RWPE2 (cell line): ENCODE results near the gene MAD2L2.

Experiments used
- ATAC-seq: fragments of 200-7000 bp; cut with Tn5 transposase; 3 replicates; pipeline ENCODE4 v1.9.1; 2021; ENCODE audit warnings: low read depth
- DNase-seq: peaks from one replicate; pipeline ENCODE4 v3.0.0-alpha.2; 2020; ENCODE audit warnings: low spot score
- H3K27ac ChIP-seq: fragments of 450-650 bp; 2 replicates; pipeline ENCODE4 v1.5.1; 2017; ENCODE audit warnings: mild to moderate bottlenecking; ENCODE audit not compliant: poor library complexity, severe bottlenecking
- H3K27me3 ChIP-seq: fragments of 250-450 bp; sonication (Bioruptor Pico); 2 replicates; pipeline ENCODE4 v1.5.1; 2021; ENCODE audit warnings: mild to moderate bottlenecking, moderate library complexity; ENCODE audit not compliant: insufficient read depth, poor library complexity, severe bottlenecking
- H3K36me3 ChIP-seq: fragments of 250-450 bp; sonication (Bioruptor Pico); 2 replicates; pipeline ENCODE4 v1.5.1; 2020; ENCODE audit warnings: low read depth, mild to moderate bottlenecking, moderate library complexity
- H3K4me1 ChIP-seq: fragments of 250-450 bp; sonication (Bioruptor Pico); 2 replicates; pipeline ENCODE4 v1.5.1; 2021; ENCODE audit warnings: mild to moderate bottlenecking, moderate library complexity; ENCODE audit not compliant: insufficient read depth, poor library complexity, severe bottlenecking
- H3K4me3 ChIP-seq: fragments of 250-450 bp; sonication (Bioruptor Pico); 2 replicates; pipeline ENCODE4 v1.5.1; 2021; ENCODE audit warnings: mild to moderate bottlenecking, moderate library complexity; ENCODE audit not compliant: severe bottlenecking
- H3K9me3 ChIP-seq: fragments of 250-450 bp; sonication (Bioruptor Pico); 2 replicates; pipeline ENCODE4 v1.5.1; 2021; ENCODE audit warnings: mild to moderate bottlenecking, moderate library complexity; ENCODE audit not compliant: severe bottlenecking
- CTCF ChIP-seq: fragments of 450-650 bp; IDR thresholded peaks from one replicate; pipeline ENCODE4 v1.5.1; 2017; ENCODE audit warnings: mild to moderate bottlenecking, moderate library complexity; ENCODE audit not compliant: poor library complexity, severe bottlenecking

Gene MAD2L2

GRCh38 chr1:11691928-11692711 is 11.2 kb upstream of the MAD2L2 start:
- Histone ChIP-seq H3K9me3 (no peaks in the 10 kb centered on the region), H3K4me3 (peak overlapping the region; percentile 38), H3K4me1 (peaks cover 6% of the 10 kb centered on the region), H3K36me3 (no peaks in the 10 kb centered on the region), H3K27ac (no peak overlapping the region), H3K27me3 (peaks cover 29% of the 10 kb centered on the region)
- ATAC-seq = peak; percentile 3; the same call in 2 of the 3 replicates
- TF ChIP-seq CTCF = no peak
- no peak for DNase-seq

- TF ChIP-seq CTCF = no peak
- ATAC-seq = peak; percentile 55
- peaks cover 6% of the 10 kb centered on the region for H3K4me1 ChIP-seq
- H3K36me3 ChIP-seq = no peaks in the 10 kb centered on the region
- H3K9me3 ChIP-seq = no peaks in the 10 kb centered on the region
- peaks cover 29% of the 10 kb centered on the region for H3K27me3 ChIP-seq
- no peak within 1 kb of the TSS for H3K27ac ChIP-seq
- no peak for DNase-seq
- peak within 1 kb of the TSS; percentile 38 for H3K4me3 ChIP-seq
Observed at GRCh38 chr1:11691302-11691914, 10.5 kb upstream of the MAD2L2 start, which contains the start of gene DRAXIN. Gene DRAXIN (plus strand): TSS chr1:11691710. CDS start chr1:11706259, 14,549 bp downstream.

DNA sequence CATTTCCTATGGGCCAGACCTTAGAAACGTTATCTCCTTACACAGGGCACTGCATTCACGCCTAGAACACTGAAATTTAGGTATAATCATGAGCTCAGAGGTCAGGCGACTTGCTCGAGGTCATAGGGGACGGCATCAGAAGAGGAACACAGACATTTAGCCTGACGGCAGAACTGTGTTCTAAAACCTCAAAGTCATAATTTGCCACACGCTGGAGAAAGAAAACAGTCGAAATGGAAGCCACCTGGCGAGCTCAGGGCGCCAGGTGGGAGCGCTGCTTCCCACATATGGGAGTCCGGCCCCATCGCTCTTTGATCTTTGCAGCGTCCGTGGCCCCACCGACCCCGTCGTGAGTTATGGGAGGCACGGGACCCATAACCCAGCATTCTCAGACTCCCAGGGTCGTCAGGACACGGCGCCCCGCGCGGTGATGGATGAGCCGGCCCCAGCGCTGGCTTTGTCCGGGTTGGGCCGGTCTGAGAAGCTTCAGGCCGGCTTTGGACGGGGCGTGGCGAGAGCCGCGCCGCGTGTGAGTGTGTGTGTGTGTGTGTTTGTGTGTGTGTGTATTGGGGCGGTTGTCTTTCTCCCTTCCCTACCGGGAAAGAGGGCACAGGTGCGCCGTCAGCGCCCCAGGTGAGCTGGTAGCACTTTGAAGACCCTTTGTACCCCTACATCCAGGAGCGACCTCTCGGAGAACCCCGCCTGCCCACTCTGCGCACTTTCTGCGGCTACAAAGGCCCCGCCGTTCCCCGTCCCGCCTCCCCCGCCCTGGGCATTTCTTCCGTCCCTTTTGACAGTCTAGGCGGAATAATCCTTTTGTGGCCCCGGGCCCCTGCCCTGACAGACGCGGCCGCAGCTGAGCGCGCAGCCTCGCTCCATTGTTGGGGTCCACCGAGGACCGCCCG is 9.7 kb upstream of the MAD2L2 start:
- Histone ChIP-seq H3K27me3 (peaks cover 29% of the 10 kb centered on the region), H3K4me3 (peak overlapping the region; percentile 38), H3K27ac (no peak overlapping the region), H3K4me1 (peaks cover 6% of the 10 kb centered on the region), H3K36me3 (no peaks in the 10 kb centered on the region), H3K9me3 (no peaks in the 10 kb centered on the region)
- no peak for TF ChIP-seq CTCF
- no peak for ATAC-seq
- no peak for DNase-seq

DNA sequence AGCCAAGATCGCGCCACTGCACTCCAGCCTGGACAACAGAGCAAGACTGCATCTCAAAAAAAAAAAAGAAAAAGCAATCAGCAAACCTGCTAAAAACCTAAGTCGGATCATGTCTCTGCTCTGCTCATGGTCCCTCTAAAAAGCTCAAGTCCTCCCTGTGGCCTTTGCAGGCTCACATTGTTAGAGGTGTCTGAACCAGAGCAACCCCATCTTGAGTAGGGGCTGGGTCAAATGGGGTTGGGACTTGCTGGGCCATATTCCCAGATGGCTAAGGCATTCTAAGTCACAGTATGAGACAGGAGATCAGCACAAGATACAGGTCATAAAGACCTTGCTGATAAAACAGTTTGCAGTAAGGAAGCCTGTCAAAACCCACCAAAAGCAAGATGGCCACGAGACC is 7.6 kb upstream of the MAD2L2 start:
- no peak for DNase-seq
- no peak for ATAC-seq
- no peak overlapping the region for H3K4me3 ChIP-seq
- H3K36me3 ChIP-seq = no peaks in the 10 kb centered on the region
- no peak for TF ChIP-seq CTCF
- H3K27me3 ChIP-seq = peaks cover 29% of the 10 kb centered on the region
- no peak overlapping the region for H3K27ac ChIP-seq
- H3K9me3 ChIP-seq = no peaks in the 10 kb centered on the region
- peaks cover 6% of the 10 kb centered on the region for H3K4me1 ChIP-seq
